GM19351 (cell line): ENCODE data around the gene ST6GAL1.
"Not testable (repeated sequence)": the region's sequence is repeated elsewhere in the genome, so short reads cannot be mapped to it uniquely, and the experiment has no call there.

Experiments used
- ATAC-seq: cut with Tn5 transposase; IDR thresholded peaks from one replicate; pipeline ENCODE4 v1.9.1; 2021; ENCODE audit warnings: mild to moderate bottlenecking, moderate library complexity; ENCODE audit not compliant: unreplicated experiment

The ST6GAL1 gene

GRCh38 chr3:187042346-187042745 lies 112.0 kb downstream of the ST6GAL1 start:
- ATAC-seq, result no peak

GRCh38 chr3:187042874-187043458 lies 112.6 kb downstream of the ST6GAL1 start:
- no peak for ATAC-seq

GRCh38 chr3:187044206-187044605 lies 113.9 kb downstream of the ST6GAL1 start:
- peak; percentile 73 for ATAC-seq

GRCh38 chr3:187044867-187045552 lies 114.7 kb downstream of the ST6GAL1 start:
- ATAC-seq, result no peak

- ATAC-seq, result no peak
These were observed 115.7 kb downstream of the ST6GAL1 start for GRCh38 chr3:187046033-187046432.

GRCh38 chr3:187049462-187050101 lies 119.3 kb downstream of the ST6GAL1 start:
- ATAC-seq, result no peak

GRCh38 chr3:187051066-187051465 lies 120.7 kb downstream of the ST6GAL1 start:
- ATAC-seq, result no peak

GRCh38 chr3:187051724-187052366 lies 121.5 kb downstream of the ST6GAL1 start:
- ATAC-seq, result no peak

GRCh38 chr3:187052427-187052826 lies 122.1 kb downstream of the ST6GAL1 start:
- not testable (repeated sequence) for ATAC-seq

GRCh38 chr3:187054433-187054832 lies 124.1 kb downstream of the ST6GAL1 start:
- not testable (repeated sequence) for ATAC-seq

GRCh38 chr3:187057803-187058202 lies 127.5 kb downstream of the ST6GAL1 start:
- ATAC-seq, result not testable (repeated sequence)

- ATAC-seq, result no peak
These were observed 131.4 kb downstream of the ST6GAL1 start for GRCh38 chr3:187061748-187062147.

GRCh38 chr3:187062526-187063177 lies 132.3 kb downstream of the ST6GAL1 start:
- ATAC-seq, result no peak

- no peak for ATAC-seq
These were observed 133.2 kb downstream of the ST6GAL1 start for GRCh38 chr3:187063286-187064121.

- ATAC-seq, result no peak
These were observed 134.1 kb downstream of the ST6GAL1 start for GRCh38 chr3:187064210-187065115.

GRCh38 chr3:187066228-187066995 lies 136.1 kb downstream of the ST6GAL1 start:
- peak; percentile 30 for ATAC-seq

- ATAC-seq, result no peak
These were observed 138.5 kb downstream of the ST6GAL1 start for GRCh38 chr3:187068787-187069186.

GRCh38 chr3:187069857-187070516 lies 139.7 kb downstream of the ST6GAL1 start:
- no peak for ATAC-seq
